ENCODE measurements around the gene CAP2.
"Not testable (repeated sequence)": the region's sequence is repeated elsewhere in the genome, so short reads cannot be mapped to it uniquely, and the experiment has no call there.

CAP2 gene

DNA sequence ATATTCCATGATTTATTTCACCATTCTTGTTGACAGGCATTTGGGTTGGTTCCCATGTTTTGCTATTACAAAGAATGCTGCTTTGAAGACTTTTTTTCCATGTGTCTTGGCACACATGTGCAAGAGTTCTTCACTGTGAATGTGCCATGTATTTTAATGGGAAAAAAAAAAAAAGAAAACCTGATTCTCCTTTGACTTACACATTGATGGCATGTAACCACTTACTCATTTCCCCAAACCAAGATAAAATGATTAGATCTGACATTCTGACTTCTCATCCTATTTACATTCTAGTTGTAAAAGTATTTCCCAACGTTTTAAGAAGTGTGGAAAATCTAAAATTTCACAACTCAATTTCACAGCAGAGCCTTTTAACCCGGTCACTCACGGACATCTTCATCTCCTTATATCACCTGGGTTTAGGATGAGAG is 4.4 kb downstream of the CAP2 start:
- DNase-seq = peak; percentile 85

DNA sequence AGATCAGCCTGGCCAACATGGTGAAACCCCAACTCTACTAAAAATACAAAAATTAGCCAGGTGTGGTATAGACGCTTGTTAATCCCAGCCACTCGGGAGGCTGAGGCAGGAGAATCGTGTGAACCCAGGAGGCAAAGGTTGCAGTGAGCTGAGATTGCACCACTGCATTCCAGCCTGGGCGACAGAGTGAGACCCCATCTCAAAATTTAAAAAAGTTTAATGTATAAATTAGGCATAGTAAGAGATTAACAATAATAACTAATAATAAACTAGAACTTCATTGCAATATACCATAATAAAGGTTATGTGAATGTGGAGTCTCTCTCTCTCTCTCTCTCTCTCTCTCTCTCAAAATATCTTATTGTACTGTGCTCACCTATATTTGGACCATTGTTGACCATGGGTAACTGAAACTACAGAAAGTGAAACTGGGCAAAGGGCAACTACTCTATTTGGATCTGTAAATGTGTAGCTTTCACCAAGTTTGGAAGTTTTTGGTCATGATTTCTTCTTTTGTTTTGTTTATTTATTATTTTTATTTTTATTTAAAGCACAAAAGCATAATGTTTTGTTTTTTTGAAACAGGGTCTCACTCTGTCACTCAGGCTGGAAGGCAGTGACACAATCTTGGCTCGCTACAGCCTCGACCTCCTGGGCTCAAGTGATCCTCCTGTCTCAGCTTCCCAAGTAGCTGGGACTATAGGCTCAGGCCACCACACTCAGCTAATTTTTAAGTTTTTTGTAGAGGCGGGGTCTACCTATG is 12.0 kb downstream of the CAP2 start:
- DNase-seq = not testable (repeated sequence)

DNA sequence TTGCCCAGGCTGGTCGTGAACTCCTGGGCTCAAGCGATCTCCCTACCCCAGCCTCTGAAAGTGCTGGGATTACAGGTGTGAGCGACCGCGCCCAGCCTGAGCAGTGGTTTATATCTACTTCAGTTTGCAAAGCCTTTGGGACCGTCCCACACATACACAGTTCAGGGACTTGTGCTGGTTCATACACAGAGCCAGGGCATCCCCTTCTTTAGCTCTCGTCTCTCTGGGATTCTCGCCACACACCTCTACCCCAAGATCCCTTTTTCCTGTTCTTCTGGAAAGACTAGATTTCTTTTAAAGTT is 12.5 kb downstream of the CAP2 start:
- no peak for DNase-seq

DNA sequence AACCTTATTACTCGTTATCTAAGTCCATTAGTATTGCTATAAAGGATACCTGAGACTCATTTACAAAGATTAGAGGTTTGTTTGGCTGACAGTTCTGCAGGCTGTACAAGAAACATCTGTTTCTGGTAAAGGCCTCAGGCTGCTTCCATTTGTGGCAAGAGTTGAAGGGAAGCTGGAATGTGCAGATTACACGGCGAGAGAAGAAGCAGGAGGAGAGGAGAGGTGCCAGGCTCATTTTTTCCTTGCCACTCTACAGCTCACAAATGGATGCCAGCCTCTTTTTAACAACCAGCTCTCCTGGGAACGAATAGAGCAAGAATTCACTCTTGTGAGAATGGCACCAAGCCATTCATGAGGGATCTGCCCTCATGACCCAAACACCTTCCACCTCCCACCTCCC is 14.7 kb downstream of the CAP2 start:
- no peak for DNase-seq

DNA sequence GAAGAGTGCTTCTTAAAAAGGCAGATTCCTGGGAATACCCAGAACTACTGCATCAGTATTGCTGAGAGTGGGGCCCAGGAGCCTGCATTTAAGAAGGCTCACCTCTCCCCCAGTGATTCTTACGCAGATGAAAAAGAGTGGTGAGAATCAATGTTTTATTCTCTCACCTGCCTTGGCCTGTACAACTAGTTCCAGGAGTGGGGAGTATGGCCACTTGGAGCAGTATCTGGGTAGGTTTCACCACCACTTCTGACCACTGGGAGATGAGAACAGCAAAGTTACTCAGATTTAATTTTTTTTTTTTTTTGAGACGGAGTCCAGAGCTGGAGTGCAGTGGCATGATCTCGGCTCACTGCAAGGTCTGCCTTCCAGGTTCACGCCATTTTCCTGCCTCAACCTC is 16.9 kb downstream of the CAP2 start:
- no peak for DNase-seq

DNA sequence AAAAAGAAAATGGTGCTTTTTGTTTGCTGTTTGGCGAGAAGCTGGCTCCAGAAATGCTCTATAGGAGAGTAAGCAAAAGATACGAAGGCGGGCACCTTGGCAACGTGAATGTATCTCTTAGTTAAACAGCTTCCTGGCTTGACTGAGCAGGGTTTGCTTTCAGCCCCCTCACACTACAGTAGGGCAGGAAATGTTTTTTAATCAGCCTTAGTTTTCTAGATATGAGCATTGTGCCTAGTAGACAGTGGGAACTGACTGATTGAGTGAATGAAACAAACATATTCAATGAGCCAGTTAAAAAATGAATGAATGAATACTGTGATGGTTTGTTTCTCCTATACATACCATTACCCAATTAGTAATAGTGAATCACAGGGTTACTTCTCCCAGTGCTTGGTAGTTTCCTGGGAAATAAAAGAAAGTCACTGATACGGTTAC is 19.9 kb downstream of the CAP2 start:
- DNase-seq = peak; percentile 64

DNA sequence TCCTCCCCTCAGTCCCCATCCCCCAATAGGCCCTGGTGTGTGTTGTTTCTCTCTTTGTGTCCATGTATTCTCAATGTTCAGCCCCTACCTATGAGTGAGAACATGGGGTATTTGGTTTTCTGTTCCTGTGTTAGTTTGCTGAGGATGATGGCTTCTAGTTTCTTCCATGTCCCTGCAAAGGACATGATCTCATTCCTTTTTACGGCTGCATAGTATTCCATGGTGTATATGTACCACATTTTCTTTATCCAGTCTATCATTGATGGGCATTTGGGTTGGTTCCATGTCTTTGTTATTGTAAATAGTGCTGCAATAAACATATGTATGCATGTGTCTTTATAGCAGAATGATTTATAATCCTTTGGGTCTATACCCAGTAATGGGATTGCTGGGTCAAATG is 21.0 kb downstream of the CAP2 start:
- not testable (repeated sequence) for DNase-seq

DNA sequence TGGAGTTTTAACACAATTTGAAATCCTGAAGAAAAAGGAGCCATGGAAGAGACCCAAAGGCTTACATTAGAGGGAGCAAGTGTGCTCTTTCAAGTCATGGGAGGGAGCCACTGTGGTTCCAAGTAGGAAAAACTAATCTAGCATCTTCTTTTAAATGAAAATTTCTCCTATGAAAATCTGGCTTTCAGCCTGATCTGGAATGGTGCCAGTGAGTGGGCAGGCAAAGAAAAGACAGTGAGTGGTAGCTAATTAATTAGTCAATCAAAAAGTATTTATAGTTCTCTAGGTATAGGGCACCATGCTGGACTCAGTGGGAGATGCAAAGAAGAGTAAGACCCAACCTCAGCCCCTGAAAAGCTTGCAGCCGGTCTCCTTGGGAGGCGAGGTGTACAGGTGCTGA is 21.9 kb downstream of the CAP2 start:
- DNase-seq = no peak

DNA sequence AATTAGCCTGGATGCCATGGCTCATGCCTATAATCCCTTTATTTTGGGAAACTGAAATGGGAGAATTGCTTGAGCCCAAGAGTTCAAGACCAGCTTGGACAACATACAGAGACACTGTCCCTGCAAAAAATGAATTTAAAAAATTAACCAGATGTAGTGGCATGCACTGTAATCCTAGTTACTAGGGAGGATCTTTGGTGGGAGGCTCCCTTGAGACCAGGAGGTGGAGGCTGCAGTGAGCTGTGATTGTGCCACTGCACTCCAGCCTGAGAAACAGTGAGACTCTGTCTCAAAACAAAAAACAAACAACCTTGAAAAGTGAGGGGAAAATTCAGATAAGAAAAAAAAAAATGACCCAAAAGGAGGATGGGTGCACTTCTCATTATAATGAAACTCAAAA is 23.4 kb downstream of the CAP2 start:
- peak; percentile 32 for DNase-seq

DNA sequence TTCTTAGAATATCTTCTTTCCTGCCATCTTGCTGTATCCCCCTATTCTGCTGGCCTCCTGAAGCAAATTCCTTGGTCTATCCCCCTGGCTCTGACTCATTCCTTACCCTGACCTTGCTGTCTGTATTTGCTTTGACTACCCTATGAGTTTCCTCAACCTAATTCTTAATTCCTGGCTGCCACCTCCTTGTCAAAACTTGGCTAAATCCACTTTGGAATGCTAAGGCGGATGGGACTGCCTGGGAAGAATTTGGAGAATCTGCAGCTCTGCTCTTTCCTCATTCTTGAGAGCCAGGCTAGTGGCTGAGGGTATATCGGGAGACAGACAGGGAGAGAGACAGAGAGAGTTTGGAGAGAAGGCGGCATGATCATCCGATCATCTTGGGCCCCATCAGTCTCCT is 24.4 kb downstream of the CAP2 start:
- peak; percentile 98 for DNase-seq

DNA sequence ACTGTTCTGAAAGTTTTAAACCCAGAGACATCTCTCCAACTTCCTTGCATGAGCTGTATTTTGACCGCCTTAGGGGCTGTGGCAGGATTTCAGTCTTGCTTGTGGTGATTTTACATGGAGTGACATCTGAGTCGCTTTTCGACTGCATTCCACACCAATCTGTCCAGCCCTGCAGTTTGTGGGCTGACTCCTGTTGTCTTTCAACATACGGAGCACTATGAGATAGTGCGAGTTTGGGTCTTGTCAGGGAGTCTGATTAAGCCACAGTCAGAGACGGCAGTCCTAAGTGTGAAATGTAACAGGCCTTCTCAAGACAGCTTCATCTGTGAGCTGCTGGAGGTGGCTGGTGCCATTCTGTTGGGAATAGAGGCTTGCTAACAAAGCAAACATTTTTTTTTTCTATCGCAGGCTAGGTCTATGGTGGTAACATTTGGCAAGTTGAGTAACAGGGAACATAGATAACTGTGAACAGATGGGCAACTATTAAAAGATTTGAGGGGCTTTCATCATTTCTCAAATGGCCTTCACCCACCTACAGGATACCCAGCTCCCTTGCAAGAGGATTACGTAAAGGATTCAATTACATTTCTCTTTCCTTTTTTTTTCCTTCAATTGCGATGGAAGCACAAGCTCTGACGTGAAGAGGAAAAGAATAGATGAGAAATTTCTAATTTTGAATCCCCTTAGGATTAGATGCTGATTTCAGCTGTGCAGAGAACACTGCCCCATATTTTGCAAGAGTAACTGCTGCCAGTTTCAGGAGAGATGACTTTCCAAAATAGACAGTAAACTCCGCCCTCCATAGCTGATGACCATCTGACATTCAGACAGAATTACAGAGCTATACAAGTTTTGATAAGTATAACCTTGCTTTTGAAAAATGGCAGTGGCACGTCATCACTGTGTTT is 25.1 kb downstream of the CAP2 start:
- peak; percentile 75 for DNase-seq

DNA sequence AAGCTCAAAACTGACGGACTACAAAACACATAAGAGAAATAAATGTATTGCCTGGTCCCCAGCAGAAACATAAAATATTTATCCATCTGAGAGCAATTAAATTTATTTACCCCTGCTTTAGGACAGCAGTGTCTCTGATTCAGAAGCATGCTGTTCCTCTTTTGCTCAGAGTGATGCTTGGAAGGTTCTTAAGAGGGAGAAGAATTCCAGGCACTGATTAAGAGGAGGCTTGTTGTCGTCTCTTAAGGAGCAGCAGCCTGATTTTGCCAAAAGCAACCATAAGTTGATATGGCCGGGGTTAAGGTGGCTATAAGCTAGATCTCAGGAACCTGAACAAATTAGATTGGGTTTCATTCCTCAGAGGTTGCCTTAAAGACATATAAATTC is 25.8 kb downstream of the CAP2 start:
- no peak for DNase-seq

DNA sequence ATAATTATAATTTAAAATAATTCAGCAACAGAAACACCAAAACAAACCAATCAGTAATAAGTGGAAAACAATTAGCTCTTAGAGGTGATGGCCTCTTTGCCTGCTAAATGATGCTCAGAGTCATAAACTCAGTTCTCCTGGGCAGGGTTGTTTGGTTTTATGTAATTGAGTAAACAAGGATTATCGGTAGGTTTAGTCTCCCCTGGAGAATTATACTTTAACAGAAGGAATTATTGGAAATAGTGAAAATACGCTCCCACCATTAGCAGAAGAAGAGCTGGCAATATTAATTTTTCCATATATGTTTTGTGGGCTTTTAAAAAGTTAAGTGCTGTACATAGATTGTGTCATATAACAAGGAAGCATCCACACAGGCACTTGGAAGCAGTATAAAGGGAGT is 27.0 kb downstream of the CAP2 start:
- DNase-seq = no peak

DNA sequence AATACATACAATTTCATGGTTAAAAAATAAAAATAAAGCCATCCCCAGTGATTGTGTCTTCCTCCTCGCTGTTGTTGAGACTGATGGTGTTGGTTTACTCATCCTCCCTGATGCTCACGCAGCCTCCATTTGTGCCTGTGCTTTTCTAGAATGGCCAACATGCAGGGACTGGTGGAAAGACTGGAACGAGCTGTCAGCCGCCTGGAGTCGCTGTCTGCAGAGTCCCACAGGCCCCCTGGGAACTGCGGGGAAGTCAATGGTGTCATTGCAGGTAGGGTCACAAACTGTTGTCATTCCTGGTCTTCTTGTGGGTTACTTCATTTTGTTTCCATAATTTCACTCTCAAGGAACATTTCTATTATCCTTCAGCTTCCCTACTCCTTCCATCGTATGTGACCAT is 28.0 kb downstream of the CAP2 start:
- DNase-seq = no peak

DNA sequence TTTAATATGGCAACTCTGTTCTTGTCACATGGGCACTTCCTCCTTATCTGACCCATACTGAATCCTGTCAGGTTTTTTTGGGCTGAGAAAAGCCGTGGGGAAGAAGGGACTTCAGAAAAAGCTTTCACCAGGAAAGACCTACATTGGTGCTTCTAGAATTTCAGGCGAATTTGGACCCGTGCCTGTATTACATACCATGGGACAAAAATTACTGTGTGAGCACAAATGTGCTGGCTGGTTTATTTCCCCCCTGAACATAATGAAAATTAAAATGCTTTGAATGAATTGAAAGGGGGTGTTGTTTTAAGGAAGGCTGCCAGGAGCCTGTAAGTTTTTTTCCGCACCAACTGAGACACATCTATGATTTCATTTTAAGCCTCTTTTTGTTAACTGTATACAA is 29.6 kb downstream of the CAP2 start:
- no peak for DNase-seq

DNA sequence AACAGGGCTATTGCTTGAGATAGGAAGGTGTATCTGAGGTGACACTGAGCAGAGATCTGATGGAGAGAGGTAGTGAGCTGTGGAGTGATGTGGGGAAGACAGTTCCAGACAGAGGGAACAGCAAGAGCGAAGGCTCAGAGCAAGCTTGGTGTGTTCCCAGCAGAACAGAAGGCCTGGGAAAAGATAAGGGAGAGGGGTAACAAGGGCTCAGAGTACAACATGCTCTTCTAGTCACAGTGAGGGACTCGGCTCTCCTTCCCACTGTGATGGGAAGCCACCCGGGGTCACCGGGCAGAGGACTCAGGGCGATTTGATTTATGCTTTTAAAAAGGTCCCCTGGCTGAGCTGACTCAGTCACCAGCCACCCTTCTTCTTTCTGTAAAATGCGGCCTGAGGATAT is 33.7 kb downstream of the CAP2 start:
- no peak for DNase-seq

DNA sequence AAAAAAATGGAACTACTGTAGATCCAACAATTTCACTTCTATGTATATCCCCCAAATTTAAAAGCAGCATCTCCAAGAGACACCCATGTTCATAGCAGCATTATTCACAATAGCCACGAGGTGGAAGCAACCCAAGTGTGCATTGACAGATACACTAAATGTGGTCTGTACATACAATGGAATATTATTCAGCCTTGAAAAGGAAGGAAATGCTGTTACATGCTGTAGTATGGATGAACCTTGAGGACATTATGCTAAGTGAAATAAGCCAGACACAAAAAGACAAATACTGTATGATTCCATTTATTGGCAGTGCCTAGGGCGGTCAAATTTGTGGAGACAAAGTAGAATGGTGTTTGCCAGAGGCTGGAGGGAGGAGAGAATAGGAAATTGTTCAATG is 34.2 kb downstream of the CAP2 start:
- no peak for DNase-seq

DNA sequence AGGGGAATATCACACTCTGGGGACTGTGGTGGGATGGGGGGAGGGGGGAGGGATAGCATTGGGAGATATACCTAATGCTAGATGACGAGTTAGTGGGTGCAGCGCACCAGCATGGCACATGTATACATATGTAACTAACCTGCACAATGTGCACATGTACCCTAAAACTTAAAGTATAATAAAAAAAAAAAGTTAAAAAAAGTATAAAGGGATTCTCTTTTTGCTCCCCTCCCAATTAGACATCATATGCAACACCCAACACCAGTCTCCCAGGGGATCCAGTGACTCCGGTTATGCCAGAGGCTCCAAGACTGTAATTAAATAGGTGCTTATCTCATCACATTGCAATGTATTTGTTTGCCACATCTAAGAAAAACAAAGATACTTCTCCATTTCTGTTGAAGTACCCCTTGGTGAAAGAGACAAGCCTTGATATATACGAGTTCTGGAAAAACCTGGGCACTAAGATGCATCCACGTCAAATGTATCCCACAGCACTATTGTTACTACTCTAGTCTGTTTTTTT is 35.3 kb downstream of the CAP2 start:
- not testable (repeated sequence) for DNase-seq

DNA sequence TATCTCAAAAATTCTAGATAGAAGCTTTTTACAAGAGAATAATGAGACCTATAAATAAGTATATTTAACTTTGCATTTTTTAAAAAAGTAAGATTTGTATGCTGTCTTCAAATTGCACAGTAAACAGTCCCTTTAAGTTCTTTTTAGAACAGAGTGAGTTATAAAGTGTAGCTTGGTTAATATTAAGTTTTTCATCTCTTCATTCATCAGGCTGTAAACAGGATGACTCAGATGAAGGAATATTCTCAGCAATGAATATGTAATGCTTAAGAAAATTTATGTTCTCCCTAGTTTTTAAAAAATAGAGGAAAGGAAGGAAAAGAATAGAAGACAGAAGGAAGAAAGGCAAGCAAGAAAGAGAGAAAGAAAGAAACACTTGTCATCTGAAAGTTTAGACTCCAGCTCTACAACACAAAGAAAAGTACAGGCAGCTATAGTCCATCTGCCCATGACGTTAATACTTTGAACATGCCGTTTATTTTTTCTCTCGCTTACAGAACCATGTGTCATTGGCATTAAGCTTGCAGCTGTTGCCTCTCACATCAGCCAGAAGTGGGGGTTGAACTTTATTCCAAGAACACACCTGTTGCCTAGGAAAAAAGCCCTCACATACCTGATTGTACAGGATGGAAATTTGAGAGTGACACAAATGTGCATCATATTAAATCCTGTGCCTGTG is 36.1 kb downstream of the CAP2 start:
- no peak for DNase-seq

DNA sequence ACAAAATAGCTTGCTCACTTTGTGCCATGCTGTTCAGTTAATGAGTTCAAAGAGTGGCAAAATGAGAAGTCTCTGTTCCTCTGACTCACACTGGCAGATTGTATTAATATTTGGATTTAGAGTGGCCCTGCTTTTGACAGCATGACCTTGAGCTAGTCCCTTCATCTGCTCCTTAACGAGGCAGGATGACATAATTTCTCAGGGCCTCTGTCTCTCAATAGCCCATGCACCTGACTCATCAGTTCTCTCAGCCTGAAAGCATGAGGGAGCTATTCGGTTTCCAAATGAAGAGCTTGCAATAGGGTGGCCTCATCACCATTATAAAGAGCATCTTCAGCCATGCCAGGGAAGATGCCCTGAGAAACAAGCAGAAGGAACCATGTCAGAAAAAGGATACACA is 38.2 kb downstream of the CAP2 start:
- peak; percentile 55 for DNase-seq

DNA sequence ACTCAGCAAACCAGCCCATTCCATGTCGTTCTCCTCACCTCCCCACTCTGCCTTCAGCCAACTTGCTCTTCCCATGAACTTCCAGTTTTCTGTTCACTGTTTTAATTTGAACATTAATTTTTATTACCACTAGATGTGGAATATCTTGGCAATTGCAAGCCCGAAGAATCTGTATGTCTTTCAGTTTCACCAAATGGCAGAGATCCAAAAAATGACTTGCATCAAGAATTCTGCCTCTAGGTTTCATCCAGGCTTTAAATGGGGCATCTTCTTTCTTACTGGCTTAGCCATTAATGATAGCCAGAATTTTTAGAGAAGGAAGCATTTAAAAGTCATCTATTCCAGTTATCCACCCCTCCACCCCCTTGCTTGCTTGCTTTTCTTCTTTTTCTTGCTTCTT is 39.0 kb downstream of the CAP2 start:
- no peak for DNase-seq

DNA sequence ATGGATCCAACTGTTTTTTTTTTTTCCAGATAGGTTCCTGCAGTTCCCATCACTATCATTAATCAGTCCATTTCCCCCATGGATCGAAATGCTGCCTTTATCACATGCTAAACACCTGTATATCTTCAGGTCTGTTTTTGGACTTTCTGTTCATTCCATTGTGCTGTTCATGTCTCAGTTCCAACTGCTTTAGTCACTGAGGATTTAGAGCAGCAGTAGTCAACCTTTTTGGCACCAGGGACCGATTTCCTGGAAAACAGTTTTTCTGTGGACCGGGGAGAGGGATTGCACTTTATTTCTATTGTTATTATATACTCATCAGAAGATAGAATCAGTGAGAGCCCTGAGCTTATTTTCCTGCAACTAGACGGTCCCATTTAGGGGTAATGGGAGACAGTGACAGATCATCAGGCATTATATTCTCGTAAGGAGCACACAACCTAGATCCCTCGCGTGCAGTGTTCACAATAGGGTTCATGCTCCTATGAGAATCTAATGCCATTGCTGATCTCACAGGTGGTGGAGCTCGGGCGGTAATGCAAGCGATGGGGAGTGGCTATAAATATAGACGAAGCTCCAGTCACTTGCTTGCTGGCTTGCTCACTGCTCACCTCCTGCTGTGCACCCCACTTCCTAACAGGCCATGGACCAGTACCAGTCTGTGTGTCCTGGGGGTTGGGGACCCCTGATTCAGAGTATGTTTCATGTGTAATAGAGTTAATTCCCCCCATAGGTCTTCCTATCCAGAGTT is 46.0 kb downstream of the CAP2 start:
- no peak for DNase-seq

DNA sequence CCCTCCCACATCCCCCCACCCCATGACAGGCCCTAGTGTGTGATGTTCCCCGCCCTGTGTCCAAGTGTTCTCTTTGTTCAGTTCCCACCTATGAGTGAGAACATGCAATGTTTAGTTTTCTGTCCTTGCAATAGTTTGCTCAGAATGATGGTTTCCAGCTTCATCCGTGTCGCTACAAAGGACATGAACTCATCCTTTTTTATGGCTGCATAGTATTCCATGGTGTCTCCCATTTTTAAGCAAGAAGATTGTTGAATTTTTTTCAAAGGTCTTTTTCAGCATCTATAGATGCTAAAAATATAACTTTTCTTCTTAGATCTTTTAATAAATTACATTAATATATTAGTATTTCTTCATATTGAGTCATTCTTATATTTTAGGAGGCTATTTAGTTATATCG is 47.4 kb downstream of the CAP2 start:
- DNase-seq = not testable (repeated sequence)

Data from NCI-H226 (cell line).